ENCODE data around the gene SNRNP25.

SNRNP25 gene

DNA sequence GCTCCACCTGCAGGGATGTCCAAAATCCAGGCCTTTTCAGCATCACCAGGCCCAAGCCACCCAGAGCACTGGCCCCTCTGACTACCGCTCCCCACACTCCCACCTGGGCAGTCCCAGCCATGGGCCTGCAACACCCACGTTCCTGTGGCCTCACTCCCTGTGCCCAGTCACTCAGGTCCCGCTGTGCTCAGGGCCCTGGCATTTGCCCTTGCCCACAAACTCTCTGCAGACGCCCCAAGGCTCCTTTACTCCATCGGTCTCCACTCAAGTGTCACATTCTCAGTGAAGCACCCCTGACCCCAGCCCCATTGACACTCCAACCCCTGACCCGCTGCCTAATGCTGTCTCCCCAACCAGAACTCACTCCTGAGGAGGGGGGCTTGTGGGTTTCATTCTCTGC is 48.0 kb downstream of the SNRNP25 start:
- POLR2A ChIA-PET: no interaction called here

DNA sequence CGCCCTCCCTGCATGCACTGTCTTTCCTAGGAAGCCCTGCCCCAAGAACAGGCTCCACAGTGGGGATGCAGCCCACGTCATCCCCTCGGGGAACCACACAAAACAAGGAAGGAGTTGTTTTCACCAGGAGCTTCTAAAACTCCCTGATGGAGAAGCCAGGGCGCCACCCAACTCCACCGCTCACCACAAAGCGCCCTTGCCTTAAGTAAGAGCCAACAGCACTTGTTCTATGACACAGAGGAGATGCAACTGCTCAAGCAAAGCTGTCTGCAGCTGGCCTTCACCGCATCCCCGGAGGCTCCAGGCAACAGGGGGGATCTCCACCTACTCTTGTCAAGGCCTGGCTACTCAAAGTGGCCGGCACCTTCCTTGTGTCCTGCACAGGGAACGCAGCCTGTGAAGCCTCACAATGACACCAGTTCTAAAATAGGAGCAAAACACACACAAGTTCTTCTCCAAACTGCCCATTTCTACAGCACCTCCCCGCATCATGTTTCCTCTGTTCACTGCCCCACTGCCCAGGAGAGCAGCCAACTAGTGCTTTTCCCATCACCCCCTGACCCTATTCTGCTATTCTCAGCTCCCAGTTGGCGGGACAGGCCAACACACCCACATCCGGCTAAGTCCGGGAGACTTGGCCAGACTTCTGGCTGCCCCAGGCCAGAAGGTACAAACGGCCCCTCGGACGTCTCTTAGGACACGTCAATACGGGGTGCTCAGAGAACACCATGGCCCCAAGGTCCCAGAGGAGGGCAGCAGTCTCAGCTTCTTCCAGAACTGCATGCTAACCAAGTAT is 48.6 kb downstream of the SNRNP25 start:
- ChIA-PET CTCF (no interaction called here), POLR2A (no interaction called here)
- no peak for TF ChIP-seq CTBP1 (IDR thresholded peaks at IDR 0.05; ENCODE audit: borderline replicate concordance)
- TF ChIP-seq FOXM1 (IDR thresholded peaks at IDR 0.05; ENCODE audit: borderline replicate concordance): no peak
- TF ChIP-seq, protein P1, sequence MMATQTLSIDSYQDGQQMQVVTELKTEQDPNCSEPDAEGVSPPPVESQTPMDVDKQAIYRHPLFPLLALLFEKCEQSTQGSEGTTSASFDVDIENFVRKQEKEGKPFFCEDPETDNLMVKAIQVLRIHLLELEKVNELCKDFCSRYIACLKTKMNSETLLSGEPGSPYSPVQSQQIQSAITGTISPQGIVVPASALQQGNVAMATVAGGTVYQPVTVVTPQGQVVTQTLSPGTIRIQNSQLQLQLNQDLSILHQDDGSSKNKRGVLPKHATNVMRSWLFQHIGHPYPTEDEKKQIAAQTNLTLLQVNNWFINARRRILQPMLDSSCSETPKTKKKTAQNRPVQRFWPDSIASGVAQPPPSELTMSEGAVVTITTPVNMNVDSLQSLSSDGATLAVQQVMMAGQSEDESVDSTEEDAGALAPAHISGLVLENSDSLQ (IDR thresholded peaks at IDR 0.05): no peak
- no peak for TF ChIP-seq LEF1 (IDR thresholded peaks at IDR 0.05; ENCODE audit: borderline replicate concordance)
- TF ChIP-seq ARNT (IDR thresholded peaks at IDR 0.05): no peak
- TF ChIP-seq ELF4 (IDR thresholded peaks at IDR 0.05): no peak
- TF ChIP-seq NFRKB (IDR thresholded peaks at IDR 0.05): no peak
- no peak for TF ChIP-seq L3MBTL2 (conservative IDR thresholded peaks at IDR 0.05)
- no peak for TF ChIP-seq TARDBP (IDR thresholded peaks at IDR 0.05)
- TF ChIP-seq SUZ12 (IDR thresholded peaks at IDR 0.05): no peak
- TF ChIP-seq FOXK2 (IDR thresholded peaks at IDR 0.05): no peak
- TF ChIP-seq ZNF384 (IDR thresholded peaks at IDR 0.05): no peak
- no peak for TF ChIP-seq SP1 (IDR thresholded peaks at IDR 0.05)
- no peak for TF ChIP-seq BHLHE40 (IDR thresholded peaks at IDR 0.05; ENCODE audit: borderline replicate concordance)
- TF ChIP-seq FOXA1 (IDR thresholded peaks at IDR 0.05): no peak

More for the DNA sequence above, 48.0 kb downstream of the SNRNP25 start:
- no peak for DNase-seq (ENCODE audit: extremely low spot score)
- CTCF ChIA-PET: no interaction called here
- TF ChIP-seq HDGF (IDR thresholded peaks at IDR 0.05; ENCODE audit: borderline replicate concordance) (no peak), BHLHE40 (IDR thresholded peaks at IDR 0.05; ENCODE audit: borderline replicate concordance) (no peak), ZNF384 (IDR thresholded peaks at IDR 0.05) (no peak)

DNA sequence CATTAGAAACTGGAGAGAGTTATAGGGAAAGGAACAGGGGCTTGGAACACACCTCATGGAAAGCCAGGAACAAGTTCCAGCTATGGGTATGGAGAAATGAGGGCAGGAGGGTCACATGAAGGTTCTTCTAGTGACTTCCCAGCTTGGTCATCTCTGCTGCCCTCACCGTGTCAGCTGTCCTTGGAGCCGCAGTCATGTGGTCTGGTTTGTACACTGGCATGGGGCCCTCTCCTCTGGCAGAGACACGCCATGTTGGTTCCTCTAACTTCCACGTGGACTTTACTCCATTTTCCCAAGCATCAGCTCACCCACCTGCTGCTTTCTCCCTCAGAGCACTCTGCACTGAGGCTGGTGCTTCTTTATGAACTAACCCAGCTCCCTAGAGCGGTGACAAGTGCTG is 50.7 kb downstream of the SNRNP25 start:
- TF ChIP-seq SP1 (IDR thresholded peaks at IDR 0.05): no peak
- no peak for TF ChIP-seq ZNF384 (IDR thresholded peaks at IDR 0.05)
- no peak for TF ChIP-seq L3MBTL2 (conservative IDR thresholded peaks at IDR 0.05)
- no peak for TF ChIP-seq ARNT (IDR thresholded peaks at IDR 0.05)
- no peak for TF ChIP-seq ELF4 (IDR thresholded peaks at IDR 0.05)
- TF ChIP-seq HDGF (IDR thresholded peaks at IDR 0.05; ENCODE audit: borderline replicate concordance): no peak
- no peak for TF ChIP-seq FOXA1 (IDR thresholded peaks at IDR 0.05)
- no peak for TF ChIP-seq FOXM1 (IDR thresholded peaks at IDR 0.05; ENCODE audit: borderline replicate concordance)
- TF ChIP-seq FOXK2 (IDR thresholded peaks at IDR 0.05): no peak
- TF ChIP-seq TARDBP (IDR thresholded peaks at IDR 0.05): no peak
- TF ChIP-seq SUZ12 (IDR thresholded peaks at IDR 0.05): no peak
- TF ChIP-seq LEF1 (IDR thresholded peaks at IDR 0.05; ENCODE audit: borderline replicate concordance): no peak
- no peak for TF ChIP-seq CTBP1 (IDR thresholded peaks at IDR 0.05; ENCODE audit: borderline replicate concordance)
- no peak for TF ChIP-seq BHLHE40 (IDR thresholded peaks at IDR 0.05; ENCODE audit: borderline replicate concordance)
- TF ChIP-seq NFRKB (IDR thresholded peaks at IDR 0.05): no peak
- TF ChIP-seq, protein P1 (IDR thresholded peaks at IDR 0.05): no peak
- no peak for DNase-seq (ENCODE audit: extremely low spot score)
- POLR2A ChIA-PET: interaction anchor here (0.9 kb wide), 1 partner anchor 131 kb away, joined by 3 read pairs; no protein-coding TSS in a partner anchor
- CTCF ChIA-PET: interaction anchor here (1.4 to 1.6 kb wide), 2 partner anchors 39 to 258 kb away, joined by 3 to 4 read pairs; no protein-coding TSS in a partner anchor

More for the DNA sequence above, 48.6 kb downstream of the SNRNP25 start:
- DNase-seq (ENCODE audit: extremely low spot score): no peak

DNA sequence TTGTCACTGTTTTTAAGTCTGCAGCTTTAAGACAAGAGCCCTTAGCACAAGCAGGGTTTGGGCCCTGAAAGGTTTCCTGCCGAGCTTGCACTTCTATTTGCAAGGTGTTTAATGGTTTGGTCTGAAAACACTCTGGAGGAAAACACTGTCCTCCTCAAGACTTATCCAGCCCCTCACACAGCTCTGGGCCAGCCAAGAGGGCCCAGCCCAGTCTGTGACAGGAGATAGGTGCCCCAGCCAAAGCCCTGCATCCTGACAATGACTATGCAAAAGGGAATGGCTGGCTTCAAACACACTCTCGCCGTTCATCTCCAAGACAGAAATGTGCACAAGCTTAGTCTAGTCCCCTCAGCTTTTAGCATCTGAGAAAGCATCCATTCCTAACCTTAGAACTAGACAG is 51.3 kb downstream of the SNRNP25 start:
- no peak for TF ChIP-seq SUZ12 (IDR thresholded peaks at IDR 0.05)
- TF ChIP-seq SP1 (IDR thresholded peaks at IDR 0.05): no peak
- no peak for TF ChIP-seq HDGF (IDR thresholded peaks at IDR 0.05; ENCODE audit: borderline replicate concordance)
- TF ChIP-seq ZNF384 (IDR thresholded peaks at IDR 0.05): no peak
- no peak for TF ChIP-seq LEF1 (IDR thresholded peaks at IDR 0.05; ENCODE audit: borderline replicate concordance)
- no peak for TF ChIP-seq CTBP1 (IDR thresholded peaks at IDR 0.05; ENCODE audit: borderline replicate concordance)
- TF ChIP-seq FOXM1 (IDR thresholded peaks at IDR 0.05; ENCODE audit: borderline replicate concordance): no peak
- TF ChIP-seq FOXK2 (IDR thresholded peaks at IDR 0.05): no peak
- TF ChIP-seq, protein P1 (IDR thresholded peaks at IDR 0.05): no peak
- TF ChIP-seq NFRKB (IDR thresholded peaks at IDR 0.05): no peak
- TF ChIP-seq FOXA1 (IDR thresholded peaks at IDR 0.05): no peak
- no peak for TF ChIP-seq L3MBTL2 (conservative IDR thresholded peaks at IDR 0.05)
- TF ChIP-seq ELF4 (IDR thresholded peaks at IDR 0.05): no peak
- no peak for TF ChIP-seq TARDBP (IDR thresholded peaks at IDR 0.05)
- TF ChIP-seq ARNT (IDR thresholded peaks at IDR 0.05): no peak
- TF ChIP-seq BHLHE40 (IDR thresholded peaks at IDR 0.05; ENCODE audit: borderline replicate concordance): no peak
- DNase-seq (ENCODE audit: extremely low spot score): no peak
- ChIA-PET POLR2A (interaction anchor here (0.9 kb wide), 1 partner anchor 130 kb away, joined by 3 read pairs; no protein-coding TSS in a partner anchor), CTCF (interaction anchor here (1.4 to 1.6 kb wide), 2 partner anchors 39 to 258 kb away, joined by 3 to 4 read pairs; no protein-coding TSS in a partner anchor)

DNA sequence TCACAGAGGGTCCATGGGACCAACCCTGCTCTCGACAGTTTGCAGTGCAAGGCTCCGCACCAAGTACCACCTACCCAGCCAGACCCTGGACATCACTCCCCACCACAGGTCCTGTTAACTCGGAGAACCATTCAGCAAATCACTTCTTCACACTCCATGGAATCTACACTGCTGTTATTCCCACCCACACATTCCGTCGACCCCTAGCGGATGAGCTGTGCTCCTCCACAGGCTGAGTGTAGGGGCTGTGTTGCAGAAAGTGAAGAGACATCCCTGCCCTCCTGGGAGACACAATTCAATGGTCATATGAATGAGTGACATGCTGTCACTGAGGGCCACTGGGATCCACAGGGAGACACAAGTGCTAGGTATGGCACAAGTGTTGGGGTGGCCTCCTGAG is 51.9 kb downstream of the SNRNP25 start:
- POLR2A ChIA-PET: no interaction called here
- TF ChIP-seq SP1 (IDR thresholded peaks at IDR 0.05): no peak
- no peak for TF ChIP-seq ZNF384 (IDR thresholded peaks at IDR 0.05)
- TF ChIP-seq L3MBTL2 (conservative IDR thresholded peaks at IDR 0.05): no peak
- TF ChIP-seq BHLHE40 (IDR thresholded peaks at IDR 0.05; ENCODE audit: borderline replicate concordance): no peak
- TF ChIP-seq, protein P1 (IDR thresholded peaks at IDR 0.05): no peak
- TF ChIP-seq FOXA1 (IDR thresholded peaks at IDR 0.05): no peak
- TF ChIP-seq HDGF (IDR thresholded peaks at IDR 0.05; ENCODE audit: borderline replicate concordance): no peak
- TF ChIP-seq FOXK2 (IDR thresholded peaks at IDR 0.05): no peak
- no peak for TF ChIP-seq LEF1 (IDR thresholded peaks at IDR 0.05; ENCODE audit: borderline replicate concordance)
- no peak for TF ChIP-seq SUZ12 (IDR thresholded peaks at IDR 0.05)
- no peak for TF ChIP-seq TARDBP (IDR thresholded peaks at IDR 0.05)
- no peak for TF ChIP-seq FOXM1 (IDR thresholded peaks at IDR 0.05; ENCODE audit: borderline replicate concordance)
- no peak for TF ChIP-seq ARNT (IDR thresholded peaks at IDR 0.05)
- no peak for TF ChIP-seq NFRKB (IDR thresholded peaks at IDR 0.05)
- no peak for DNase-seq (ENCODE audit: extremely low spot score)
- CTCF ChIA-PET: interaction anchor here (1.6 kb wide), 1 partner anchor 40 kb away, joined by 4 read pairs; no protein-coding TSS in a partner anchor
